NCI-H128 (cell line): ENCODE measurements around the gene MMP21.
A peak's percentile ranks its signal among the peaks of the same experiment; 100 is the strongest.

Experiments
- DNase-seq: peaks from one replicate; lab custom pipeline; 2025; ENCODE audit not compliant: unreplicated experiment; lab: John Stamatoyannopoulos, UW

MMP21 gene

DNA sequence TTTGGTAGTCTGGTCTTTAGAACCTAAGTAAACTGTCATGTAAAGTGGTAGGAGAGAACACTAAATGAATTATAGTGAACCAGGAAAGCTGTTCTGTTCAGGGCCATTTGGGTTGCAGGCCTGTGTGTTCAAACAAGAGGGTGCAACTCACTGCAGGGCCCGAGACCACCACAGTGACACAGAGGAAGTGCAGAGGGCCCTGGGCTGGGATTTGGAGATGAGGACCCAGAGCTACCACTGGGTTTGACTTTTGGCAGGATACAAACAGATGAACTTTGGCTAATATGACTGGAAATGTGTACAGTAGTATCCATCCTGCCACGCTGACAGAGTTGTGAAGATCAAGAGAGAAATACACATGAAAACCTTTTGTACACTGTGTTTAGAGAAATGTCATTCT lies 9.8 kb downstream of the MMP21 start:
- no peak for DNase-seq

DNA sequence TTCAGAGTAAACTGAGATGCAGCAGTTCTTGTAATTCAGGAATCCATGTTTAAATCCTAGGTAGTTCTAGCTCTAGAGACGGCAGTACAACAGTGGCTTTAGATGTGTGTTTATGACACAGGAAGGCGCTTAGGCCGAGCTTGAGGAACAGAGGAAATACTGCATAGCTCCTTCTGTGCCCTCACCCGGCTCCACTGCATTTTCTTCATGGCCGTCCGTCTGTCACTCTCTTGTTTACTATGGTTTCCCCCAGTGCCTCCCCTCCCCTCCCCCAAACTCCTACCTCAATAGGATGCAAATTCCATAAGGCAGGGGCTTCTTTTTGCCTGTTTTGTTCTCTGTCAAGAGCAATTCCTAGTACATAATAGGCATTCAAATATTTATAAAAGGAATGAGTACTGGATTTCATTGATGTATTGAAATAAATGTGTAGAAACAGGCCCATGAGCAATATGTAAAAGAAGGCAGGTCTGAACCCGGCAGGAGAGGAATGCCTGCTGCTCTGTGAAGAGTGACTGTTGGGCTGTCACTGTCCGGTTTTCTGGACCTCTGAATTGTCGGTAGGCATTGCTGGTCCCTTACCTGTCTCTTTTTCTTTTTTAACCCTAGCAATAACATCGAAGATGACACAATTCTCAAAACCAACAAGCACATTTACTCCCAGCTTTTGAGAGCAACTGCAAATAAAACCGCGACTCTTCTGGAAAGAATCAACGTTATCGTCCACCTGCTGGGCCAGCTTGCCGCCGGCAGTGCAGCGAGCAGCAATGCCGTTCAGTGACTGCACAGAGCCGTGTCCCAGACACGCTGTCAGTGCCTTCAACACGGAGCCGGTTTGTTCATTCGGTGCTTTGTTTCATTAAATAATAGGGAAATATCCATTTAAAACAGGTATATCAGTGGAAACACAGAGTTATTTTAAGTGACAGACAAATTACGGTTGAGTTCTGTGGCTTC lies 12.7 kb downstream of the MMP21 start:
- DNase-seq, result no peak

DNA sequence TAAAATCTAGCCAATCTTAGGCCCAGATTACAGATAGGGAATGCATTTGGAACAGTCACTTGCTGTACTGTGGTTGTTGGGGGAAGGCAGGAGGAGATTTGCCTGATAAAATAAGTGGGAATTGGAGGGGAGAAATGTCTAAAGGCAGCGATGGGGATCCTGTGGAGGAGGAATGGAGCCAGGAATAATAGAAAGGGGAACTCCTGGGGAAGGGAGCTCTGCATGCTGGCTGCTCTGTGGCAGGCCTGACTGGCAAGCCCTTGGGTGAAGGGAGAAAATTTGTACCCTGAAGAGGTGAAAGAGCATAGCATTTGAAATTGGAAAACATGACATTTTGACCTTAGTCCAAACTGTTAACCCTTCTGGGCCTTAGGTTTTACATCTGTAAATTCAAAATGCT lies 13.7 kb downstream of the MMP21 start:
- no peak for DNase-seq

DNA sequence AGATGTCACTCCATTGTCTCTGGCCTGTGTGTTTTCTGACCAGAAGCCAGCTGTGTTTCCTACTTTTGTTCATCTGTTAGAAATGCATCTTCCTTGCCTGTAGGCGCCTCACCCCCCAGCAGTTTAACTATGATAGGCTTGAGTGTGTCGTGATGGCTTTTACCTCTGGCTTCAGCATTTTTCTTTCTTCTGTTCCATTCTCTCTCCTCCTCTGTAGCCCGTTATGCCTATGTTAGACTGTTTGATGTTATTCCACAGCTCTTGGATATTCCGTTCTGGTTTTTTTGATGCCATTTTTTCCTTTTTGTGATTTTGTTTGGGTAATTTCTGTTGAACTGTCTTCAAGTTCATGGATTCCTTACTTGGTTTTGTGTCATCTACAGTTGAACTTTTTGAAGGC lies 17.9 kb downstream of the MMP21 start:
- no peak for DNase-seq

DNA sequence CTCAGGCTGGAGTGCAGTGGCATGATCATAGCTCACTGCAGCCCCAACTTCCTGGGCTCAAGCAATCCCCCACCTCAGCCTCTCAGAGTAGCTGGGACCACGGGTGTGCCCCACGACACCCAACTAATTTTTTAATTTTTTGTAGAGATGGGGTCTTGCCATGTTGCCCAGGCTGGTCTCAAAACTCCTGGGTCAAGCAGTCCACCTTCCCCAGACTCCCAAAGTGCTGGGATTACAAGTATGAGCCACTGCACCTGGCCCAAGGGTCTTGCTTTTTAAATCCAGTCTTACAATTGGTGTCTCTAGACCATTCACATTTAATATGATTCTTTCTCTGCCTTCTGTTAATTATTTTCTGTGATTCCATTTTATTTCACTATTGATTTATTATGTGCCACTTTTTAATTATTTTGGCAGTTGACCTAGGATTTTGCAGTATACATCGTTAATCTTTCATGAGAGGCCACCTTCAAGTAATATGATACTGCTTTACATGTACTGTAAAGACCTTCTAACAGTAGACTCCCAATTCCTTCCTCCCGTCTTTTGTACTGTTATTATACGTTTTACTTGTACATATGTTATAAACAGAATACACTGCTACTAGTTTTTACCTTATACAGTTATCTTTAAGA lies 18.7 kb downstream of the MMP21 start:
- DNase-seq, result no peak

DNA sequence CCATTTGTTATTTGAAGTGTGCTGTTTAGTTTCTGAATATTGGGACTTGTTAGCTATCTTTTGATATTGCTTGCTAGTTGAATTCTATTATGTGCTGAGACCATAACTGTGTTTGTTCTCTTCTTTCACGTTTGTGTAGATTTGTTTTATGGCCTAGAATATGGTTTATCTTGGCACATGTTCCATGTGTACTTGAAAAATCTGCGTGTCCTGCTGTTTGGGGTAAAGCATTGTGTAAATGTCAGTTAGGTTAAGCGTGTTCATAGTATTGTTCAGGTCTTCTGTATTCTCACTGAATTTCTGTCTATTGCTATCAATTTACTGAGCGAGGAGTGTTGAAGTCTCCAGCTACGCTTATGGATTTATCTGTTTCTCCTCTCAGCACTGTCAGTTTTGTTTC lies 19.4 kb downstream of the MMP21 start:
- DNase-seq, result no peak

DNA sequence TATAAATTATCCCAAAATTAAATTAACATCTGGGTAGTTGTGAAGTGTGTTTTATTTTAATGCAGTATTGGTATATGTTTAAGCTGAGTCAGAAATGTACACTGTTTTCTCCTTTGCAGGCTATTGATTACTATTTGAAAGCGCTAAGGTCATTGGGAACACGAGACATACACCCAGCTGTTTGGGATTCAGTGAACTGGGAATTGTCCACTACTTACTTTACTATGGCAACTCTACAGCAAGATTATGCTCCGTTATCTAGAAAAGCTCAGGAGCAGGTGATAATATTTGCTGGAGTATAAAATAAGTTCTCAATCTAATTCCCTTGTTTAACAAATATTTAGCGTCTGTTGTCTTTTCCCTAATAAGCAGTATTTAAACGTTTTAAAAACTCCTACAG lies 28.2 kb downstream of the MMP21 start:
- no peak for DNase-seq

DNA sequence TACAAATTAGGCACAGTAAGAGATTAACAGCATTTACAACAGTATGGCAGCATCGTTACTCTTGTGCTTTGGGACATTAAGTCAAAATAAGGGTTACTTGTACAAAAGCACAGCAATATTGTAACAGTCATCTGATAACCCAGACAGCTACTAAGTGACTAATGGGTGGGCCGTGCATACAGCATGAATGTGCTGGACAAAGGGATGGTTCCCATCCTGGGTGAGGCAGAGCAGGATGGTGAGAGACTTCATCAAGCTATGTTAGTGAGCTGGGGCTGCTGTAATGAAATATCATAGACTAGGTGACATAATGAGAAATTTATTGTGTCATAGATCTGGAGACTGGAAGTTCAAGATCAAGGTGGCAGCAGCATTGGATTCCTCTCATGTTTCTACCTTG lies 30.7 kb downstream of the MMP21 start:
- DNase-seq, result no peak

DNA sequence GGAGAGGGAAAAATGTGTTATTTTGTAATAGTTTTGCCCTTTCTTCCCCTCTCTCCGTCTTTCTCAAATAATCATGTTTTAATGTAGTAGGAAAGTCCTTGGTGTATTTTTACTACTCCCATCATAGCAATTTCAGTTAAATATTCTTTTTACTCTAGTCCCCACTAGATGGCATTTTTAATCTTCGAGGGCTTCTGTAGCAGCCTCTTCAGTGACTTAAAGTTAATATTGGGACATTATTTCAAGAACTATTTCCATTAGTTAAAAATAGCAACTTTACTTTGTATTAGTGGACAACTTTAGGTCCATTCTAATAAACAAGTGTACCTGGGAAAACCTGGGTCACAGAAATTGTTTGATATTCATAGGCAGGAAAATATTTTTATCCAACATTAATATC lies 33.2 kb downstream of the MMP21 start:
- DNase-seq, result no peak

DNA sequence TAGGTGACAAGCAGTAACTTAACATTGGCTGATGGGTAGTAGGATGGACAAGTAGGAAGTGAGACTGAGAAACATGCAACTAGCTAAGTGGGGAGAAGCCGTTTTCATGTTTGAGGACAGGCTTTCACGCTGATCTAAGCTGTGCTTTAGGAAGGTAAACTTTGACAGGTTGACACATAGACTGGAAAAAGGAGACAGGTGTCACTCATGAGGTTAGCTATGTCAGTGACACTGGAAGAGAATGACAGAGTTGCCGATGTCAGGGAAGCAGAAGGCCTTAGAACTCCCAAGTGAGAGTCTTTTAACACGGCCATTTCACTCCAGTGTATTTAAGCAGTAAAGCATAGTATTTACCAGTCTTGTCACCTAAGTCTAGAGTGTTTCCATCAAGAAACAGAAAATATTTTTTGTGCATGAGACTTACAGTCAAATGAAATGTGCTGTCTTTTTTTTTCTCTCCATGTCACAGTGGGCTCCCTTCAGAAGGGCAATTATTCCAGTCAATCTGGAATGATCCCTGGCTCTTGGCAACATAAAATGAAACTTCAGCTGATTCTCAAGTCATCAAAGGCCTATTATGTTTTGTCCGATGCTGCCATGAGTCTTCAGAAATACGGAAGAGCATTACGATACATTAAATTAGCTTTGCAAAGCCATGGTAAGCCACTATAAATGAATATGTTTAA lies 35.5 kb downstream of the MMP21 start:
- no peak for DNase-seq

DNA sequence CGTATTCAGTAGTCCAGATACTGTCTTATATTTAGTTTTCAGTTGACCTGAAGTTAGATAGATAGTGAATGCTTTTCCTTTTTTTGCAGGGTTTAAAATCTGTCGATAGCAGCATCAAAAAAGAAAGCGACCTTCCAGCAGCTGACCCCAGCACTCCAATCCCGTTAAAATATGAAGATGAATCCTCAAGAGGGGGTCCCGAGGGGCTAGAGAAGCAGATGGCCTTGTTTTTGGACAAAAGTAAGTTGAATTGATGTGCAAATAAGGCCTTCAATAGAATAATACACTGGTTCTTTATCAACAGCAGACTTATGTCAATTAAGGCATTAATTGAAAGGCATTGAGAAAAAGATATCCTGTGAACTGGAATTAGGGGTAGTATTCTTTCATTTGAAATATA lies 37.4 kb downstream of the MMP21 start:
- DNase-seq, result no peak

DNA sequence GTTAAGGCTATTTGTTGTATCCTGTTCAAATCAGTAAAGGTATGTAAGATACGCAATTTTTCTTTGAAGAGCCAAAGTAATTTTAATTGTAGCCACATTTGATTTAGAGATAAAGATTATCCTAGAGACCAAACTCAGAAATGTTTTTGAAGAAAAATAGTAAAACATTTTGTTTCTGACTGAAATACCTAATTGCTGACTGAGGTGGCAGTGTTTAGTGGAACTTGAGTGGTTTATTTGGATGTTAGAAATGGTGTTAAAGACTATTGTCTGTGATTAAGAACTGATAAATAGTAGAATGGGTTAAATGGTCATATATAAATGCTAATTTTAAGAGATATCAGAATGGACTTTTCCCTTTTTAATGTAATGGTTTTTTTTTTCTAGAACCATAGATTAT lies 40.8 kb downstream of the MMP21 start:
- no peak for DNase-seq

DNA sequence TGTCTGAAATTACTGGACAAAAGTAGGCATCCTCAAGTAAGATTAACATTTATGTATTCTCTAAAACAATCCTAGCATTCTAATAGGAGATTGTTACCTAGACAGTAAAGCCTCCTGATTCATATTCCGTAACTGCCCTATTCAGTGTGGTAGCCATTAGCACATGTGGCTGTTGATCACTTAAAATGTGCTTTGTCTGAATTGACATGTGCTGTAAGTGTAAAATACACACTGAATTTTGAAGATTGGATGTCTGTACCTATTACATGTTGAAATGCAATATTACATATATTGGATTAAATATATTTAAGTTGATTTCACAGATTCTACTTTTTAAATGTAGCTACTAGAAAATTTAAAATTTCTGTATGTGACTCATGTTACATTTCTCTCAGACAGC lies 41.5 kb downstream of the MMP21 start:
- DNase-seq, result no peak

DNA sequence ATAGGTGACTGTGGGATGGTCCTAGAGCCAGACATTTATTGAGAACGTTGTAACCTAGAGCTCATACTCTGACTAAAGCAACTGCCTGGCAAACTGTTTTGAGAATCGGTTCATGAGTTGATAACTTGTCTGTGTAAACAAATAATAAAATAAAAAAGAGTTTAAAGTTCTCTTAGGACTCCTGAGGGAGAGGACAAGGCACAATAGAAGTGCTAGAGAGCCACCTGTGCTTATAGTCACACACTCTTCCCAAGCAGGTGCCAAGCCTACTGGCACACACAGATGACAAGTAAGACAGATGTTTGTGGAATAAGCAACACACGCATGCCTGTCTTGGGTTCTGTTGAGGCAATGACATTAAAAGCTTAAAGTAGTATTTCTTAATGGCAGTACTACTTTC lies 48.2 kb downstream of the MMP21 start:
- DNase-seq, result no peak

DNA sequence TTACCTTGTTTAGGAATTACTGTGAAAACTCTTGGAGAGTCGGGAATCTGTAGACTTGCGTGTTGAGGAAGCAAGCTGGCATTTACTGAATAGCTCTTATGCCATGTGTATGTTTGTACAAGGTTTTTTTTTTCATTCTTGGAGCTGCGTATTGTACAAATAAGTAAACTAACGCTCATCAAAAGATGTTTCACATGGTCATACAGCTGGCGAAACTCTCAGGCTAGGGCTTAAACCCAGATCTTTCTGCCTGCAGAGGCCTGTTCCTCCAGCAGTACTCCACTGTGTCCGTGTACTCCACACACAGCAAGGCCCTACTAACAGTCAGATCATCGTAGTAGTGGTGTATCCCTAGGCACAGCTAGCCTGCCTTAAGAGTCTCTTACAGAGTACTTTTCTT lies 48.7 kb downstream of the MMP21 start:
- no peak for DNase-seq

DNA sequence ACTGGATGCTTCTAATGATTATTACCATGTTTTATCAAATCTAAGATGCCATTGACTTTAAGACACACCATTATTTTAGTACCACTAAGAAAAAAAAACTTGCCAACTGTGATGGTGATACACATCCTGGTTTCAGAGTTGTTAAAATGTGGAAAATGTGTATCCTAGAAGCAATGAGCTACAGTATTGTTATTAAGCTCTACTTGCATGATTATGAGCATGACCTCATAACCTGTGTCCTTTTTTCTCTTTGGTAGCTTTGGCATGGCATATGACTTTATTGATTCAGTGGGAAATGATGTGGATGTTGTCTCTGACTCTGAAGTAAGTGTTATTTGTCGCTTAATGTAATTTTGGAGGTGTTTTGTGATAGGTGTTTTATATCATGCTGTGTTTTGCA lies 52.8 kb downstream of the MMP21 start:
- no peak for DNase-seq

DNA sequence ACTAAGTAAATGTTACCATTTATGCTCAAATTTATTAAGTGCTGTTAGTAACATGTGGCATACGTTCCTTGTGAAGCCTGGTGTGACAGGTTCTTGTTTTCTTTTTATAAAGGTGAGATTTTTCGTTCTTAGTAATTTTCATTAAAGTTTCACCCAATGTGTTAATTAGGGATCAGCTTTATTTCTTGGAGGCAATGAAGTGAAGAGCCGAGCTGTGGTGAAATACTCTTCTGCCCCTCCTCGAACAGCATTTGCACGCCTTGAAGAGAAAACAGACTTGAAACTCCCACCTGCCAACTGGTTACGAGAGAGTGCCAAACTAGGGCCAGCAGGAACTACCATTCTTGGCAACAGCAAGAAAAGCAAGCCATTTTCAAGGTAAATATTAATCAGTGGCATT lies 54.6 kb downstream of the MMP21 start:
- no peak for DNase-seq

DNA sequence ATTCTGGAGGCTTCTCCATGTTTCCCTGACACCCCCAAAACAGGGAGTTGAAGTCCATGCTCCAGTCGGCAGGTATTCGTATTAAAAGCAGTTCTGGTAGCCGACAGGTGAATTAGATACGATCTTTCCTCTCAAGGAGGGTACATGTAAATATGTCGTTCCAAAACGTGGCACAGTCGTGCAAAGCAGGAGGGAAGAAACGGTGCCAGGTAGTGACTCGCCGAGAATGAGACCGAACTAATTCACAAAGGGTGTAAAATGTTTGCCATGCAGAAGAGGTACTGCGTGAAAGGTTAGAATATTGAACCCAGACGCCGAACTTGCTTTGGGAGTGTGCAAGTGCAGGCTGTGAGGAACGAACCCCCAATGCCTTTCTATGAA lies 55.6 kb downstream of the MMP21 start:
- peak; percentile 1 for DNase-seq

DNA sequence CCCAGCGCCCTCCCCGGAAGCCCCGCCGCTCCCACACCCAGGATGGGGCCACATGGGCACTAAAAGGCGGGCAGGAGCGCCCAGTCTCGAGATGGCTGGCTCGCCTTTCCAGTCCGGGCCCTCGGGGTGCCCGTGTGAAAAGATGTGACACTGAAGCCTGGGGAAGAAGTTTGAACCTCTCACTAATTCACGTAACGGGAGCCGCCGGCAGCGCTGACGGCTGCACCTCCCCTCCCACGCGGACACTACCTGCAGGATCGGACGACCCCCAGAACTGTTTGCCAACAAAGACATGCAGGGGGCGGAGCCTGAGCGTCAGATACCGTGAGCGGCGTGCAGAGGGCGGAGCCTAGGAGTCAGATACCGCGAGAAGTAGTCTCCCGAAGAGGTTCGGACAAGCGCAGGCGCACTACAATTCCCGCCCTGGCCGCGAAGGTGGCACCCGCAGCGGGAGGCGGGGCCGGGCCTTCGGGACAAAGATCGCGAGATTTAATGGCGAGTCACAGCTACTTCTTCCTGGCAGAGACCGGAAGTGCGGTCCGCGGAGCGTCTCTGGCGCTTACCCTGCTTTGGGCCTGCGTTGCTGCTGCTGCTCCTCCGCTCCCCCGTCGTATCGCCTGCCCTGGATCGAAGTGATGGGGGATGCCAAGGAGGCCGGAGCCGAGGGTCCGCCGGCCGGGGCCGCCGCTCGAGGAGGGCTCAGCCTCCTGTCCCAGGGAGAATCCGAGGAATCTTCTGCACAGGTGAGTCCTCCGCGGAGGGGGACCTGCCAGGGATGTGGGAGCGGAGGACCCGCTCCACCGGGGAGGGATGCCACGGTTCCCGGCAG lies 56.2 kb downstream of the MMP21 start, which contains the start of gene EDRF1:
EDRF1 (plus strand) TSS at position 537 of the 829 bp plus-strand sequence; CDS start at position 636, 99 bp downstream.
- DNase-seq, result peak; percentile 94
